ENCODE measurements around the gene TMEM18.
"Not testable (repeated sequence)": the region's sequence is repeated elsewhere in the genome, so short reads cannot be mapped to it uniquely, and the experiment has no call there.

The TMEM18 gene

GRCh38 chr2:693606-694005 is 16.4 kb upstream of the TMEM18 start:
- no peak for DNase-seq (ENCODE audit: low spot score)

GRCh38 chr2:692767-693166 is 15.6 kb upstream of the TMEM18 start:
- DNase-seq (ENCODE audit: low spot score): no peak

- DNase-seq (ENCODE audit: low spot score): no peak
Measured at GRCh38 chr2:691821-692761, 14.9 kb upstream of the TMEM18 start.

- DNase-seq (ENCODE audit: low spot score): no peak
Measured at GRCh38 chr2:690799-691198, 13.6 kb upstream of the TMEM18 start.

- DNase-seq (ENCODE audit: low spot score): no peak
Measured at GRCh38 chr2:689877-690510, 12.8 kb upstream of the TMEM18 start.

GRCh38 chr2:689237-689636 is 12.0 kb upstream of the TMEM18 start:
- no peak for DNase-seq (ENCODE audit: low spot score)

- no peak for DNase-seq (ENCODE audit: low spot score)
Measured at GRCh38 chr2:688504-689076, 11.4 kb upstream of the TMEM18 start.

GRCh38 chr2:685421-685820 is 8.2 kb upstream of the TMEM18 start:
- DNase-seq (ENCODE audit: low spot score): no peak

- not testable (repeated sequence) for DNase-seq (ENCODE audit: low spot score)
Measured at GRCh38 chr2:684913-685312, 7.7 kb upstream of the TMEM18 start.

GRCh38 chr2:682226-682625 is 5.0 kb upstream of the TMEM18 start:
- no peak for DNase-seq (ENCODE audit: low spot score)

GRCh38 chr2:681312-681711 is 4.1 kb upstream of the TMEM18 start:
- no peak for DNase-seq (ENCODE audit: low spot score)

- DNase-seq (ENCODE audit: low spot score): no peak
Measured at GRCh38 chr2:680496-680895, 3.3 kb upstream of the TMEM18 start.

GRCh38 chr2:678964-679363 is 1.8 kb upstream of the TMEM18 start:
- DNase-seq (ENCODE audit: low spot score): no peak

- DNase-seq (ENCODE audit: low spot score): no peak
Measured at GRCh38 chr2:677959-678550, 849 bp upstream of the TMEM18 start.

GRCh38 chr2:676647-677055 is 555 bp downstream of the TMEM18 start:
- peak; percentile 98 for DNase-seq (ENCODE audit: low spot score)

- DNase-seq (ENCODE audit: low spot score): peak; percentile 58
Measured at GRCh38 chr2:675982-676646, 1.1 kb downstream of the TMEM18 start.

- no peak for DNase-seq (ENCODE audit: low spot score)
Measured at GRCh38 chr2:675460-675859, 1.7 kb downstream of the TMEM18 start.

- no peak for DNase-seq (ENCODE audit: low spot score)
Measured at GRCh38 chr2:675051-675450, 2.2 kb downstream of the TMEM18 start.

GRCh38 chr2:674321-674985 is 2.8 kb downstream of the TMEM18 start:
- DNase-seq (ENCODE audit: low spot score): no peak

GRCh38 chr2:673615-674320 is 3.4 kb downstream of the TMEM18 start:
- DNase-seq (ENCODE audit: low spot score): peak; percentile 26

GRCh38 chr2:673016-673415 is 4.2 kb downstream of the TMEM18 start:
- DNase-seq (ENCODE audit: low spot score): no peak

Data from AG08396 (cell line).